Spinal cord (tissue), 10 donors: Measurements from ENCODE around the gene TCP10L. TPM values are rescaled to one million over a fixed set of nuclear protein-coding genes. Genes with fewer than 3 reads are reported as not detected.
"Not testable (repeated sequence)": the region's sequence is repeated elsewhere in the genome, so short reads cannot be mapped to it uniquely, and the experiment has no call there.

ENCODE experiments used
- DNase-seq, 6 donors: peaks; one replicate each; pipeline versions ENCODE4 v3.0.0 to v3.0.0-alpha.2; 2013 to 2015; ENCODE audit warnings: low spot score in 6 of 6, low read depth in 4 of 6
- H3K27ac ChIP-seq: one replicate; pipeline ENCODE4 v1.5.1; 2013; ENCODE audit warnings: low read depth, low read length, control low read depth
- H3K27me3 ChIP-seq: one replicate; pipeline ENCODE4 v1.6.1; 2013; ENCODE audit warnings: low read length; ENCODE audit not compliant: control insufficient read depth, insufficient read depth
- H3K36me3 ChIP-seq: one replicate; pipeline ENCODE4 v1.6.1; 2013; ENCODE audit warnings: low read length; ENCODE audit not compliant: control insufficient read depth, insufficient read depth
- H3K4me1 ChIP-seq: one replicate; pipeline ENCODE4 v1.6.1; 2013; ENCODE audit warnings: low read length; ENCODE audit not compliant: control insufficient read depth, insufficient read depth
- H3K4me3 ChIP-seq: one replicate; pipeline ENCODE4 v1.5.1; 2013; ENCODE audit warnings: low read depth, low read length, control low read depth
- H3K9me3 ChIP-seq: one replicate; pipeline ENCODE4 v1.6.1; 2013; ENCODE audit warnings: low read length; ENCODE audit not compliant: control insufficient read depth, insufficient read depth
- WGBS: methylation state at CpG from one replicate; pipeline ENCODE4 v1.1.5; 2013; ENCODE audit warnings: missing lambda C conversion rate; ENCODE audit not compliant: insufficient coverage; 5-methylcytosine and 5-hydroxymethylcytosine counted together
- polyA plus RNA-seq, 2 donors: library from polyadenylated mRNA; unstranded; fragments of 120-200 nt; gene quantifications; one replicate each; pipeline ENCODE4 v1.2.1, GENCODE V29; 2013; ENCODE audit not compliant: insufficient read length in 2 of 2
- total RNA-seq, 2 donors: library from RNA; depleted of rRNA in 1 of 2; stranded (reverse); fragments of 120-200 nt in 1 of 2; fragments of >200 nt in 1 of 2; gene quantifications; one replicate each; pipeline versions ENCODE4 v1.2.3 to v1.2.4, GENCODE V29; 2013 to 2014
- donor health status: healthy.

Gene TCP10L
- total and polyA plus RNA-seq, 4 donors: 2.1 to 4.1 (median 3.0) TPM

DNA sequence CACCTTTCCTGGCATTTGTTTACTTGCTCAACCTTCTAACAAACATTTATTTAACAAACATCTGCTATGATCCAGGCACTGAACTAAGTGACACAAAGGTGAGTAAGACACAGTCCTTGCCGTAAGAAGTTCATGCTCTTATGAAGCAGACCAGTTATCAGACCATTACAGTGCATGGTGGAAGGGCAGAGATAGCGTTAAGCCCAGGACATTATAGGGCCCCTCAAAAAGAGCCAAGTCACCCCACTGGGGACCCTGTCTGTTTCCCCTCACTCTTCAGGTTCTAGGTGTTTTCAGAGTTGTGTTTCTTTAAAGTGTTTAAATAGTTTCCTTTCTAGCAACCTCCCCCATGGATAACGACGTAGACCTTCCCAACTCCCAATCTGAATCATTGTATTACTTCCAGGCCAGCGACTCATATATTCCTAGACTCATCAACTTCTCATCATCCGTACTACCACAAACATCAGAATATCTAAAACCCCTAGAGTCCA lies 39.3 kb downstream of the TCP10L start:
- Histone ChIP-seq H3K27ac (no peak overlapping the region), H3K27me3 (no peaks in the 10 kb centered on the region), H3K4me1 (no peaks in the 10 kb centered on the region), H3K9me3 (no peaks in the 10 kb centered on the region), H3K36me3 (no peaks in the 10 kb centered on the region), H3K4me3 (no peak overlapping the region)
- no peak for DNase-seq
- WGBS: 80% methylated on average over 1 of the region's 6 CpGs

- Histone ChIP-seq H3K27ac (no peak overlapping the region), H3K4me1 (no peaks in the 10 kb centered on the region), H3K4me3 (no peak overlapping the region), H3K9me3 (no peaks in the 10 kb centered on the region), H3K27me3 (no peaks in the 10 kb centered on the region), H3K36me3 (no peaks in the 10 kb centered on the region)
- WGBS: 100% methylated on average over 1 of the region's 4 CpGs
- DNase-seq: no peak
These were observed 40.6 kb downstream of the TCP10L start for GRCh38 chr21:32544697-32545096.

- WGBS: no CpG with 5 or more reads among the region's 3 CpGs
- H3K27me3 ChIP-seq: no peaks in the 10 kb centered on the region
- DNase-seq: no peak
- H3K27ac ChIP-seq: no peak overlapping the region
- no peaks in the 10 kb centered on the region for H3K36me3 ChIP-seq
- H3K4me3 ChIP-seq: no peak overlapping the region
- no peaks in the 10 kb centered on the region for H3K4me1 ChIP-seq
- H3K9me3 ChIP-seq: no peaks in the 10 kb centered on the region
These were observed 41.3 kb downstream of the TCP10L start for GRCh38 chr21:32543975-32544374.

DNA sequence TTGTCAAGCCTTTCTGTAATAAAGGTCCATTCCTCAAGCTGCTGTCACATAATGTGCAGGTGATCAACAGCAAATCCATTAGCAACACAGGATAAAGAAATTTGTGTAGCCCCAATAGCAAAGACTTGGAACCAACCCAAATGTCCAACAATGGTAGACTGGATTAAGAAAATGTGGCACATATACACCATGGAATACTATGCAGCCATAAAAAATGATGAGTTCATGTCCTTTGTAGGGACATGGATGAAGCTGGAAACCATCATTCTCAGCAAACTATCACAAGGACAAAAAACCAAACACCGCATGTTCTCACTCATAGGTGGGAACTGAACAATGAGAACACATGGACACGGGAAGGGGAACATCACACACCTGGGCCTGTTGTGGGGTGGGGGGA lies 42.3 kb downstream of the TCP10L start:
- not testable (repeated sequence) for H3K27me3 ChIP-seq

DNA sequence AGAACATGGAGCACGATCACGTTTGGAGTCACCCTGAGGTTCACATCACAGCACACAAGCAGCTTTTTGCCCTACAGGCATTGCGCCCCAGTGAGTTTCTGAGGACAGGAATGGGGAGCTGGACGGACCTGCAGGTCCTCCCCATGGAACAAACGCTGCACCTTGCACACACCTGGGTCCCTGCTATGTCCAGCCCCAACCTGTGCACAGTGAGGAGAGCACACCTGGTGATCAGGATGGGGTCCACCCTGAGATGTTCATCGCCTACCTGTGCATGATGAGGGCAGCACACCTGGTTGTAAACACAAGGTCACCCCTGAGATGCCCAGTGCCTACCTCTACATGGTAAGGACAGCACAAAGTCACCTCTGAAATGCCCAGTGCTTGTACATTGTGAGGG lies 45.9 kb downstream of the TCP10L start:
- DNase-seq: no peak
- Histone ChIP-seq H3K4me1 (no peaks in the 10 kb centered on the region), H3K4me3 (no peak overlapping the region), H3K36me3 (no peaks in the 10 kb centered on the region), H3K27ac (no peak overlapping the region), H3K27me3 (no peaks in the 10 kb centered on the region), H3K9me3 (no peaks in the 10 kb centered on the region)
- 92% methylated on average over 6 of the region's 6 CpGs for WGBS

More for the DNA sequence above, 42.3 kb downstream of the TCP10L start:
- H3K36me3 ChIP-seq, H3K9me3 ChIP-seq, H3K27ac ChIP-seq, H3K4me3 ChIP-seq, DNase-seq, H3K4me1 ChIP-seq: not testable (repeated sequence)
- WGBS: 100% methylated on average over 1 of the region's 2 CpGs

DNA sequence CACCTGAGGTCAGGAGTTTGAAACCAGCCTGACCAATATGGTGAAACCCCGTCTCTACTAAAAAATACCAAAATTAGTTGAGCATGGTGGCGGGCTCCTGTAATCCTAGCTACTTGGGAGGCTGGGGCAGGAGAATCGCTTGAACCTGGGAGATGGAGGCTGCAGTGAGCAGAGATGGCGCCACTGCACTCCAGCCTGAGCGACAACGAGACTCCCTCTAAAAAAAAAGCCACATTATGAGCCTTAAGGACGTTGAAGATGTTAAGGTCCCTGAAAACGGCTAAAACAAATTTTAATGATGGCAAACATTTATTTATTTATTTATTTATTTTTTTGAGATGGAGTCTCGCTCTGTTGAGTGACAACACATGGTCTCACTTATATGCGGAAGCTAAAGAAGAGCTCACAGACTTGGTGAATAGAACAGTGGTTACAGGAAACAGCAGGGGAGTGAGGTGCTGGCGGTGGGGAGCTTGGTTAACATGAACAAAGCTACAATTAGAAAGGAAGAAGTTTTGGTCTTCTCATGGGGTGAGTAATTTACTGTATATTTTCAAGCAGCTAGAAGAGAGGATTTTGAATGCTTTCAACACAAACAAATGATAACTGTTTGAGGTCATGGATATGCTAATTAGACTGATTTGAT lies 47.1 kb downstream of the TCP10L start:
- Histone ChIP-seq H3K27me3 (no peaks in the 10 kb centered on the region), H3K27ac (no peak overlapping the region), H3K4me1 (no peaks in the 10 kb centered on the region), H3K4me3 (no peak overlapping the region), H3K36me3 (no peaks in the 10 kb centered on the region), H3K9me3 (no peaks in the 10 kb centered on the region)
- 62% methylated on average over 2 of the region's 11 CpGs for WGBS
- DNase-seq: no peak

- H3K27me3 ChIP-seq: no peaks in the 10 kb centered on the region
- no peak overlapping the region for H3K4me3 ChIP-seq
- no peaks in the 10 kb centered on the region for H3K36me3 ChIP-seq
- H3K4me1 ChIP-seq: no peaks in the 10 kb centered on the region
- no peak for DNase-seq
- no peak overlapping the region for H3K27ac ChIP-seq
- H3K9me3 ChIP-seq: no peaks in the 10 kb centered on the region
- 97% methylated on average over 3 of the region's 3 CpGs for WGBS
These were observed 47.8 kb downstream of the TCP10L start for GRCh38 chr21:32537569-32537881.

DNA sequence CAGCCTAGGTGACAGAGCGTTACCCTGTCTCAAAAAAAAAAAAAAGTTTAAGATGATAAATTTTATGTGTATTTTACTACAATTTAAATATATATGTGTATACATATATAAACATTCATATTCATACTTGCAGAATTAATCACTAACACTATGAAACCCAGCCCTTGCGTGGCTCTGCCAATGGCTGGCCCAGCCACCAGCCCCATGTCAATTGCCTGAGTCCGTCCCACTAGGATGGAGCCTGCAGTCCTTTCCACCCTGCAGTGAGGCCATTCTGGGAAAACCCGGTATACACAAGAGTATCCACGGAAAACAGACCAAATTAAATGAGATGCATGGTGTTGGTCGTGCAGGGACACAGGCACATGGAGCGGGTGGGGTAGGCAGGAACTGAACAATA lies 49.7 kb downstream of the TCP10L start:
- H3K4me3 ChIP-seq: no peak overlapping the region
- H3K4me1 ChIP-seq: no peaks in the 10 kb centered on the region
- H3K36me3 ChIP-seq: no peaks in the 10 kb centered on the region
- H3K27me3 ChIP-seq: no peaks in the 10 kb centered on the region
- no peak for DNase-seq
- no peaks in the 10 kb centered on the region for H3K9me3 ChIP-seq
- 97% methylated on average over 4 of the region's 7 CpGs for WGBS
- no peak overlapping the region for H3K27ac ChIP-seq

DNA sequence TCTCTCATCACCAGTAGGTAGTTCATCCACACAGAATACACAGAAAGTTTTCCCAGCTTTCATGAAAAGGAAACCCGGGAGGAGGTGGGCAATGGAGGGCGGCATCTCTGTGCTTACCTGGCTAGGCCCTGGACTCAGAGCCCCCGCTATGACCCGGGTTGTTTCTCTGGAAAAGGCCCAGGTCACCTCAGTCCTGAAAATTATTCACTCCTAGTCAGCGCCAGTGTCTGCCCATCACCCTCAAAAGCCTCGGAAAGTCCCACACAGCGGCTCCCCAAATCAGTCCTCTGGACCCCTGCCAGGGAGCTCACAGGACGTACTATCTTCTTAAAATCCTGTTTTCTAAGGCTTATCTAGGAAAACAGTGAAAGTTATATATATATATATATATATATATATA lies 51.2 kb downstream of the TCP10L start:
- 95% methylated on average over 5 of the region's 8 CpGs for WGBS
- no peak for DNase-seq
- Histone ChIP-seq H3K27me3 (no peaks in the 10 kb centered on the region), H3K4me3 (no peak overlapping the region), H3K27ac (no peak overlapping the region), H3K9me3 (no peaks in the 10 kb centered on the region), H3K36me3 (no peaks in the 10 kb centered on the region), H3K4me1 (no peaks in the 10 kb centered on the region)

DNA sequence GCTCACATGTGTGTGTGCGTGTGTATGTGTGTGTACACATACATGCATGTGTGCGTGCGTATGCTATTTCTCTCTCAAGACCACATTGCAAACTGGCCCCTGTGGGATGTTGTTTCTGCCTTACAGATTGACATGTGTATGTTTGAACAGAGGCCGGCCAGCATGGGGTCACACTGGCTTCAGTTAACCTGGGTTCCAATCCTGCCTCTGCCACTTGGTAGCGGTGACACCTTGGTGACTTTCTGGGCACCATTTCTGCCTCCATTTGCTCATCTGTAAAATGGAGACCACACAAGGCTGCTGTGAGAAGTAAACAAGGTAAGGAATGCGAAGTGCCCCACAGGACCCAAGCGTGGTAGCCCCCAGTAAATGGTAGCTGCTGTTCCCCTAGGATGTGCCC lies 51.7 kb downstream of the TCP10L start:
- Histone ChIP-seq H3K36me3 (no peaks in the 10 kb centered on the region), H3K27me3 (no peaks in the 10 kb centered on the region), H3K4me3 (no peak overlapping the region), H3K27ac (no peak overlapping the region), H3K4me1 (no peaks in the 10 kb centered on the region), H3K9me3 (no peaks in the 10 kb centered on the region)
- DNase-seq: no peak
- 90% methylated on average over 3 of the region's 7 CpGs for WGBS
